SIG-M5 treated with dmso at 0.1 percent for 504 hours (cell line): ENCODE measurements around the gene KCNT1.

Source experiments
- DNase-seq: peaks from one replicate; lab custom pipeline; 2025; ENCODE audit not compliant: unreplicated experiment; lab: John Stamatoyannopoulos, UW

The KCNT1 gene

GRCh38 chr9:135698767-135699166 is 3.2 kb upstream of the KCNT1 start:
- no peak for DNase-seq

GRCh38 chr9:135699440-135699839 is 2.5 kb upstream of the KCNT1 start, which contains the start of gene SOHLH1:
Gene SOHLH1, minus strand, starts transcription at chr9:135699481. Its CDS starts 14 bp downstream, at chr9:135699467.
- DNase-seq: no peak

GRCh38 chr9:135700525-135700924 is 1.5 kb upstream of the KCNT1 start:
- no peak for DNase-seq

- DNase-seq: no peak
These were observed 672 bp upstream of the KCNT1 start for GRCh38 chr9:135701067-135701958.

GRCh38 chr9:135703726-135704125 is 1.7 kb downstream of the KCNT1 start:
- no peak for DNase-seq

GRCh38 chr9:135704483-135704882 is 2.5 kb downstream of the KCNT1 start:
- no peak for DNase-seq

- no peak for DNase-seq
These were observed 3.4 kb downstream of the KCNT1 start for GRCh38 chr9:135705376-135705775.

GRCh38 chr9:135706288-135706687 is 4.3 kb downstream of the KCNT1 start:
- DNase-seq: no peak

- DNase-seq: no peak
These were observed 5.5 kb downstream of the KCNT1 start for GRCh38 chr9:135707252-135708138.

GRCh38 chr9:135708164-135708563 is 6.2 kb downstream of the KCNT1 start:
- DNase-seq: no peak

GRCh38 chr9:135711391-135711790 is 9.4 kb downstream of the KCNT1 start:
- no peak for DNase-seq

GRCh38 chr9:135711881-135712280 is 9.9 kb downstream of the KCNT1 start:
- no peak for DNase-seq

- no peak for DNase-seq
These were observed 10.8 kb downstream of the KCNT1 start for GRCh38 chr9:135712613-135713295.

GRCh38 chr9:135714242-135715055 is 12.5 kb downstream of the KCNT1 start:
- no peak for DNase-seq

- DNase-seq: no peak
These were observed 13.1 kb downstream of the KCNT1 start for GRCh38 chr9:135715056-135715595.

GRCh38 chr9:135716045-135716444 is 14.1 kb downstream of the KCNT1 start:
- no peak for DNase-seq

GRCh38 chr9:135717410-135717809 is 15.4 kb downstream of the KCNT1 start:
- DNase-seq: no peak

GRCh38 chr9:135718616-135719015 is 16.6 kb downstream of the KCNT1 start:
- peak; percentile 2 for DNase-seq

GRCh38 chr9:135719472-135719871 is 17.5 kb downstream of the KCNT1 start:
- no peak for DNase-seq

- DNase-seq: no peak
These were observed 20.4 kb downstream of the KCNT1 start for GRCh38 chr9:135722365-135722764.
